Measurements from ENCODE around the gene GPR62.
A peak's percentile ranks its signal among the peaks of the same experiment; 100 is the strongest.
"Not testable (repeated sequence)": the region's sequence is repeated elsewhere in the genome, so short reads cannot be mapped to it uniquely, and the experiment has no call there.

The GPR62 gene

DNA sequence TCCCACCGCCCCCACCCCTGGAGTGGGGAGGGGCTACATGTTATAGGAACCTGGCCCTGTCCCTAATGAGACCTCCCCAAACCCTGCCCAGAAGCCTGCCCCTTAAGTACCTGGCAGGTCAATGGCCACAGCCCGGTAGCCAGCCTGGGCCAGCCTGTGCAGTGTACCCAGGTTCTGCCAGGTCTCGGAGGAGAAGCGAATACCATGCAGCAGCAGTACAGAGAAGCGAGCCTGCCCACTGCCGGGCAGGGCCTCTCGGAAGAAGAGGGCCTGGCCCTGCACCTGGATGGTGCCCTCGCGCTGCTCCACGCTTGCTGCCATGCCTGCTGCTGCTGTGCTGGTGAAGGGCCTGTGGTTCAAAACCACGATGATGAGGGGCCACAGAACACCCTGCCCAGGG, 16.2 kb downstream of the GPR62 start:
- no peak for DNase-seq

DNA sequence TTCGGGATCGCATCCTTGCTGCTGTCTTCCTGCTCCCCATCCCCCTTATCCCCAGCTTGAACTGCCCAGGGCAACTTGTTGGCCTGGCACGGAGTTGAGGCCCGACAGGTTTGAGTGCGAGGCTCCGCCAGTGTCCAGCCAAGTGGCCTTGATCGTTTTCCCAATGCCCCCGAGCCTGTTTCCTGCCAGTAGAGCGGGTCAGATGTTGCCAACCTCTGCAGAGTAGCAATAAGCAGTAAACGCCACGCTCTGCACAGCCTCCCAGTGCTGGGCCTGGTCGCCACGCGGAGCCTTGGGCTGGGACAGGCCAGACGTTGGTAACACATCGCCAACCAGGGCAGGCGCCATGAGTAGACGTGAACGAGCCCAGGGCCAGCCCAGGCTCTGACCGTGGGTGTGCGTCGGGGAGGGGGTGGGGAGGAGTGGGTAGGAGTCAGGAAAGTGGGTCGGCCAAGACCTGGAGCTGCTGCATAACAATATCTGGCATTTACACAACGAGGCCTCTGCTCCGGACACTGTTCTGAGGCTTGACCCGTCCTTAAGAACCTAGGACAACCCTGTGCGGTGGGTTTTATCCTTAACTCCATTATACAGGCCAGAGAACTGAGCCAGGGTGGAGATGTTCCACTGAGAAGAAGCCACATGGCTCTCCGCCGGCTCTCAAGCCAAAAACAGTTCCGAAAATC, 19.2 kb downstream of the GPR62 start:
- no peak for DNase-seq

DNA sequence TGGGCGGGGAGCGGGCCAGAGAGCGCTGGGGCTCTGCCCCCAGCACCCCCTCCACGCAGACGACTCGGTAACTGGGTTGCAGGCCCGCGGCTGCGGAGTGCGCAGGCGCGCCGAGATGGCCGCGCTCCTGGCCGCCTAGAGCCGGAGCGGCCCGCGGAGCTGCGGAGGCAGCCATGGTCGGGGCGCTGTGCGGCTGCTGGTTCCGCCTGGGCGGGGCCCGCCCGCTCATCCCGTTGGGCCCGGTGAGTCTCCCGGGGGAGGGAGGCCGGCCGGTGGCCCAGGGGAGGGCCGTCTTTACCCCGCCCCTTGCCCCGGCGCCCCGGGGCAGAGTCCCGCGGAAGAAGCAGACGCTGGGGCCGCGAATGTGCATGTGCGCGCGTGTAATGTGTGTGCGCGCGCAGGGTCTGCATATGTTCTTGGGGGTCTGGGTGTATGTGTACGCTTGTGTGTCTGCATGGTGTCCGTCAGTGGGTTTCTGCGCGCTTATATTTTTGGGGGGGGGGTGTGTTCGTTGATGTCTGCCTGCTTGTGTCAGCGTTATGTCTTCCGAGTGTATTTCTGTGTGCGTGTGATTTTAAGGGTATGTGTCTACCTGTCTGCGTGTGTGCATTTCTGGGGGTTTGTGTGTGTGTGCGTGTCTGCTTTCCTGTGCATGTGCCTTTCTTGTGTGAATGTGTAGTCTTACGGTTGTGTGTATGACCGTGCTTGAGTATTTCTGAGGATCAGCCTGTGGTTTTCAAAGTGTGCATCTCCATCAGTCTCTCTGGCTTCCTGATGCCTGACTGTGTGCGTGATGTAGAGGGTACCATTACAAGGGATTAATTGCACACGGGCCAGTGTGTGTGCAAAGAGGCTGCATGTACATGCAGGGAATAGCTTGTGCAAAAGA, 20.0 kb downstream of the GPR62 start, which contains the start of gene ABHD14A:
TSS of gene ABHD14A (plus strand) at position 102 of the 889 bp plus-strand sequence. CDS start at position 174, 72 bp downstream.
- peak; percentile 56 for DNase-seq

DNA sequence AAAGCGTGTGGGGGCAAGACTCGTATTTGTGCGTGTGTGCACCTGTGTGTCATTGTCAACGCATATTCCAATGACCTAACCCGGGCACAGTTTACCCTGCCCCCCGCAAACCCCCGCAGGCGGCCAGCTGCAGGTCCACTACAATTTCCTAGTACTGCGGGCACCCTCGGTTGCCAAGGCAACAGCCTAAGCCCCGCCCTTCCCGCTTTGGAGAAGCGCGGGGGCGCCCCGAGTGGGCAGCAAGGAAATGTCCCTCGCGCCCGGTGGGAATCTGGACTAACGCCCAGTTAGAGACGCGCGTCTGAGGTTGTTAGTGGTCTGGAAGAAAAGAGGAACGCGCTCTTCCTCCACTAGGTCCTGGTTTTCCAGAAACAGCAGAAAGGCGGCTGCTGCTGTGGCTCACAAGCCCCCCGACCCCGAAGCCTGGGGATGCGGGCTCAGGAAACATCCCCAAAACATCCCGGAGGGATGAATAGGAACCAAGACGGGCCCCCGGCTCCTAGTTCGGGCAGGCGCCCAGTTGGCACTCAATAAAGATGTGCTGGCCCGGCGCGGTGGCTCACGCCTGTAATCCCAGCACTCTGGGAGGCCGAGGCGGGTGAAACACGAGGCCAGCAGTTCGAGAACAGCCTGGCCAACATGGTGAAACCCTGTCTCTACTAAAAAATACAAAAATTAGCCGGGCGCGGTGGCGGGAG, 20.8 kb downstream of the GPR62 start:
- DNase-seq, result peak; percentile 78

DNA sequence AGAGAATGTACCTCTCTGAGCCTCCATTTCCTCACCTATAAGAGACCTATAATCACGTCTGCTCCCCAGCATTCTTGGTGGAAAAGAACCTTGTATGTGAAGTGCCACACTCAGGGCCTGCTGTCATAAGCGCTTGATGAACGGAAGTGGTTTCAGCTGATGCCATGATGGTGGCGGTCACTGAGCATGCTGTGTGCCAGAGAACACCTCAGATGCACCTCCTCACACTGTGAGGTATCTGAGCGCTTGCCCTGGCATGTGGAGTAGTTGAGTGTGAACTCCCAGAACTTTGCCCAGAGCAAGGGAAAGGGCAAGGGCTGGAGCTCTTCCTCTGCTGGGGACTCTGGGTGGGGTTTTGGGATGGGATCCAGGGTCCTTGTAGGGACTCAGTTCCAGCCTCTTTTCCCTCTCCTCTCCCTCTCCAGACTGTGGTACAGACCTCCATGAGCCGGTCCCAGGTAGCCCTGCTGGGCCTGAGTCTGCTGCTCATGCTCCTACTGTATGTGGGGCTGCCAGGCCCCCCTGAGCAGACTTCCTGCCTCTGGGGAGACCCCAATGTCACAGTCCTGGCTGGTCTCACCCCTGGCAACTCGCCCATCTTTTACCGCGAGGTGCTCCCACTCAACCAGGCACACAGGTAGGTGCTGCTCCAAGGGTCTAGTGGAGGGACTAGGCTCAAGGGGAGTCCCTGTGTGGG, 22.4 kb downstream of the GPR62 start:
- DNase-seq, result no peak

DNA sequence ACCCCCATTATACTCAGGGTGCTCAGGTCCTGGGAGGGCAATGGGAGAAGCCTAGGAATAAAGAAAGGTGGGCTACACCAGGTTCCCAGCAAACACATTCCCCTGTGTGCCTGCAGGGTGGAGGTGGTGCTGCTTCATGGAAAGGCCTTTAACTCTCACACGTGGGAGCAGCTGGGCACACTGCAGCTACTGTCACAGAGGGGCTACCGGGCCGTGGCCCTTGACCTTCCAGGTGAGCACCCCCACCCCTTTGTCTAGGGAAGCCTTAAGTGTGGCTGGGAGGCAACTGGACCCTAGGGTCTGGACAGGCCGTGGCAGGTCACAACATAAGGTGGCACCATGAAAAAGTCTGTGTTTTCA, 22.9 kb downstream of the GPR62 start:
- DNase-seq, result no peak

DNA sequence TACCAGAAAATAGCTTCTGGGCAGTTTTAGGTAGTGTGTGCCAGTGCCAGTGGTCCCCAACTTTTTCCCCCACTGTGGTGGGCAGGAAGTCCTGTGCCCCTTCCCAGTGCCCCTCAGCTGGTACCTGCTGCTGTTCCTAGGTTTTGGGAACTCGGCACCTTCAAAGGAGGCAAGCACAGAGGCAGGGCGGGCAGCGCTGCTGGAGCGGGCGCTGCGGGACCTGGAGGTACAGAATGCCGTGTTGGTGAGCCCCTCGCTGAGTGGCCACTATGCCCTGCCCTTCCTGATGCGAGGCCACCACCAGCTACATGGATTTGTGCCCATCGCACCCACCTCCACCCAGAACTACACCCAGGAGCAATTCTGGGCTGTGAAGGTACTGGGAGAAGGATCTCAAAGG, 25.1 kb downstream of the GPR62 start:
- no peak for DNase-seq

DNA sequence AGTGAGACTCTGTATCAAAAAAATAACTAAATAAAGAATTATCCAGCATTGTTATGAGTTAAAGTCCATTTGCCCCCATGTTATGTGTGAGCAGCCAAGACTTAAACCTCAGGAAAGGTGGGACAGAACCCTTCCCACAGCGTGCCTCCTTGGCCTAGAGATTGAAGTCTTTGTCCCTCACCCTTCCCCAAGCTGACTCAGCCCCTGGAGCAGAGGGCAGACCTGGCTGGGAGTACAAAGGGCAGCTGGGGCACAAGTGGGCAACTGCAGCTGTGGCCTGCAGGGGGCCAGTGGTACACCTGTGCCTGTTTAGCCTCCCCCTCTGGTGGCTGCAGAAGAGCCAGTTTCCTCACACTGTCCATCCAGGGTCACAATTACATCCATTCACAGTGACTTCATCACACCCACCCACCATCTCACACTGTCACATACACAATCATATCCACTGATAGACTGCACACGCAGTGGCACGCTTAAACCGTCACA, 27.2 kb downstream of the GPR62 start:
- peak; percentile 38 for DNase-seq

DNA sequence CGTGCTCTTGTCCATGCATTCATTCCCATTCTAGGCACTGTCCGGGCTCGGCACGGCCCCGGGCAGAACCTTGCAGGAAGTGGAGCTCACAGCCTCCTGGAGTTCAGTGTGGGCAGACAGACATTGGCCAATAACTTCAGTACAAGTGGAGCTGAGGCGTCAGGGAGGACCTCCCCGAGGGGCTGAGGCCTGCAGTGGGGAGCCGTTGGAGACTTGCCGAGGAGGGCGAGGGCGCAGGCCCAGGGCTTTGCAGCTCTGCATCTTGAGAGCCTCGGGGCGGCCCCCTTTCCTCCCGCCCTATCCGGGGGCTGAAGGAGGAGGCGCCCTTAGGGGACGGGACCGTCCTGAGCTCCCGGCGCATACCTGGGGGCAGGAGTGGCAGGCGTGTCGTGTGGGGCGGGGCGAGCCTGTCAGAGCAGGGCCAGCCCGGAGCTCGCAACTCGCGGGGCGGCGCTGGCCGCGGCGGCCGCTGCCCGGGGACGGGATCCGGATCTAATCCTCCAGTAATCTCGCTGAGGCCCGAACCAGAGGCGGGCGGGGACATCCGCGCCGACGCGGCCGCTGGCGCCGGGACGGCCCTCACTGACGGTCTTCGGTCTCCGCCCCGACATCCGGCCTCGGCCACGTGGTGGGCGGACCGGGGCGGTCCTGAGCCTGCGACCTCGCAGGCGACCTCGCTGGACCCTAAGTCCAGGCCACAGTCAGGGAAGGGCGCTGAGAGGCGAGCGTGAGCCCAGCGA, 27.8 kb downstream of the GPR62 start, which contains the start of gene ACY1:
TSS of gene ACY1 (plus strand) at position 698 of the 740 bp plus-strand sequence. CDS start 530 bp downstream, outside the sequence.
- no peak for DNase-seq

DNA sequence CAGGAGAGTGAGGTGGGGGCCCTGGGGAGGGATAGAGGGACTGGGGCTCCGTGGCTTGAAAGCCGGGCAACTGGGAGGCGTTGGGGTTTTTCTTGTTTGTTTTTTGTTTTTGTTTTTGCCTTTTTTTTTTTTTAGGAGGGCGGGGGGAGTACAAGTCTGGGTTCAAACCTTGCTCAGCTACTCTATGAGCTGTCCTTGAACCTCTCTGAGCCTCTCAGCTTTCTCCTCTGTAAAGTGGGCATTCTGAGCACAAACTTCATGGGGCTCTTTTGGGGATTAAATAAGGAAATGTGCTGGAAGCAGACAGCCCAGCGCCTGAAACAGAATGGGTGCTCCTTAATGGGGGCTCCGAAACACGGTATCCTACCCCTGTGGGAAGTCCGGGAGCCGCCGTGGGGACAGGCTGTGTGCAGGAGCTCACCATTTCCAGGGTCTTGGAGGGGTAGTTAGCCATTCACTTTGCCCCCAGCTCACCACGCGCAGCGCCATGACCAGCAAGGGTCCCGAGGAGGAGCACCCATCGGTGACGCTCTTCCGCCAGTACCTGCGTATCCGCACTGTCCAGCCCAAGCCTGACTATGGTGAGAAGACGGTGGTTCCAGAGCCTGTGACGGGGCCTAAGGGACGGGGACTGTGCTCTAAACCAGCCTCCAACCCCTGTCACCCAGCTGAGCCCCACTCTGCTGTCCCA, 28.5 kb downstream of the GPR62 start:
- no peak for DNase-seq

DNA sequence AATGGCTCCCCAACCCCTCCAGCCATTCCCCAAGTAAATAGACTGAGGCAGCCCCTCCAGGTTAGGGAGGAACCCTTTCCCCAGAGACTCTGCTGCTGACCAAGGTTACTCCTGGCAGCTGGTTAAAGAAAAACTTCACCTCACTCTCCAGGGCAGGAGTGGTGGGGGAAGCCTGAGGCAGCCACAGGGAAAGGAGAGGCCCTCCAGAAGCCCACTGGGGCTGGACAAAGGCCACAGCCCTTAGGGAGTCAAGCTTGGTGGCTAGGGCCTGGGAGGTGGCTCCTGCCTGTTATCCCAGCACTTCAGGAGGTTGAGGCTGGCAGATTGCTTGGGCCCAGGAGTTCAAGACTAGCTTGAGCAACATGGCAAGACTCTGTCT, 29.1 kb downstream of the GPR62 start:
- DNase-seq, result no peak

DNA sequence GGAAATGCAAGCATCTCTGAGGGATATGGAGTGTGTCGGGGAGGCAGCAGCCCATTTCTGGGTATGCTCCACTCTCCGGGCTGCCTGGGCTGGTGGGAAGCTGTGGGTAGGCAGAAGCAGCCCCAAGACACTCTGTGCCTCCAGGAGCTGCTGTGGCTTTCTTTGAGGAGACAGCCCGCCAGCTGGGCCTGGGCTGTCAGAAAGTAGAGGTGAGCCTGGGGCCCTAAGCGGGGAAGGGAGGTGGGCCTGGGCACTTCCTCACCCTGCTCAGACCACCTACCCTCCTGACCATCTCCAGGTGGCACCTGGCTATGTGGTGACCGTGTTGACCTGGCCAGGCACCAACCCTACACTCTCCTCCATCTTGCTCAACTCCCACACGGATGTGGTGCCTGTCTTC, 29.9 kb downstream of the GPR62 start:
- no peak for DNase-seq

DNA sequence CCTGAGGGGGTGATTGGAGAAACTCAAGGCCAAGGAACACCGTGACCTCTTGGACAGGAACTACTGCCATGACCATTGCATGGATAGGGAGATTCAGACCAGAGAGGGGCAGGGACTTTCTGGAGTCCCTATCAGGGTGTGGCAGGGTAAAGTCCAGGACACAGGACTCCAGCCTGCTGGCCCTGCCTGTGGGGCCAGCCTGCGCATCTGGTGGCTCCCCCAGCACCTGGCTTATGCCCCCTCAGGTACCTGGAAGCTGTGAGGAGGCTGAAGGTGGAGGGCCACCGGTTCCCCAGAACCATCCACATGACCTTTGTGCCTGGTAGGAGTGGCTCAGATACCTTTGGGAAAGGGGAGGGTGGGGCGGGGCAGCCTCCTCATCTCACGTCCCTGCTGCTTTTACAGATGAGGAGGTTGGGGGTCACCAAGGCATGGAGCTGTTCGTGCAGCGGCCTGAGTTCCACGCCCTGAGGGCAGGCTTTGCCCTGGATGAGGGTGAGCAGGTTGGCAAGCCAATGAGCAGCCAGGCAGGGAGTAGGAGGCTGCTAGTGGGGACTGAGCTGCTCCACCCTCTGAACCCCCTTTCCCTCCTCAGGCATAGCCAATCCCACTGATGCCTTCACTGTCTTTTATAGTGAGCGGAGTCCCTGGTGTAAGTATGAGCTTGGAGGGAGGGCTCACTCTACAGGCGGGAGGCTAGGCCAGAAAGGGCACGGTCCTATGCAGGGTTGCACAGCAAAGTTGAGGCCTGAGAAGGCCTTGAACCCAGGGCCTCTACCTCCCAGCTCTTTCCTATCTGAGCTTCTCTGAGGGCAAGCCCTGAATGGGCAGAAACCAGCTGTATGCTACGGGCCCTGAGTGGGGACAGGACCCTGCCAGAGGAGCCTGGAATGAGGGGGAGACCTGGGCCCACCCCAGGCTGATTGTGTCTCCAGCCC, 31.1 kb downstream of the GPR62 start:
- DNase-seq, result no peak

DNA sequence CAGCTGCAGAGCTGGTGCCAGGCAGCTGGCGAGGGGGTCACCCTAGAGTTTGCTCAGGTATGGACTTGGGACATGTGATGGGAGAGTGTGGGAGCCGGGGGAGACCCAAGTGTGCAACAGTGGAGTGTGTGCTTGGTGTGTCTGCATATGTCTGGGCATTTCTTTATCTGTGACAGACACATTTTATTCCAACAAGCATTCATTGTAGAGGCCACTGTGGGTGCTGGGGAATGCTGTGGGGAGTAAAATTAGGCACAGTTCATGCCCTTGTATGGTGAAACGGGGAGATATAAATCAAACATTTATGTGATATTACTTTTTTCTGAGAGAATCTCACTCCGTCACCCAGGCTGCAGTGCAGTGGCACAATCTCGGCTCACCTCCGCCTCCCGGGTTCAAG, 32.4 kb downstream of the GPR62 start:
- DNase-seq, result no peak

DNA sequence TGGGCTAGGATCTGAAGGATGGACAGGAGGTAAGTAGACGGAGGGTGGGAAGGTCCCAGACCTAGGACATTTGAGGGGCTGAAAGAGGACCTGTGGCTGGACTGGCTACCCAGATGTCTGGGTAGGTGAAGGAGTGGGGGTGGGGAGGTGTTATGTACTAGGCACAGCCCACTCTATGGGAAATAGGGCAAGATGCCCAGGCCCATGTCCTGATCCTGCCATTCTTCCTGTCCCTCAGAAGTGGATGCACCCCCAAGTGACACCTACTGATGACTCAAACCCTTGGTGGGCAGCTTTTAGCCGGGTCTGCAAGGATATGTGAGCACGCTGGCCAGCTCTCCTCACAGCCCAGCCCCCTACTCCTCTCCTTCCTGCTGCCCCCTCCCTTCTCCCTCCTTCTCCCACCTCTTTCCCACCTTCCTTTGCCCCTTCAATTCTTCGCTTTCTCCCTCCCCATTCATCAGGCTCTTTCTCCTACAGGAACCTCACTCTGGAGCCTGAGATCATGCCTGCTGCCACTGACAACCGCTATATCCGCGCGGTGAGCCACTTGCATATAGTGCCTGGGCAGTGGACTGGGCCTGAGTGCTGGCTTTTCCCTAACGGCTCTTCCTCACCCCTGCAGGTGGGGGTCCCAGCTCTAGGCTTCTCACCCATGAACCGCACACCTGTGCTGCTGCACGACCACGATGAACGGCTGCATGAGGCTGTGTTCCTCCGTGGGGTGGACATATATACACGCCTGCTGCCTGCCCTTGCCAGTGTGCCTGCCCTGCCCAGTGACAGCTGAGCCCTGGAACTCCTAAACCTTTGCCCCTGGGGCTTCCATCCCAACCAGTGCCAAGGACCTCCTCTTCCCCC, 33.3 kb downstream of the GPR62 start:
- DNase-seq, result no peak

DNA sequence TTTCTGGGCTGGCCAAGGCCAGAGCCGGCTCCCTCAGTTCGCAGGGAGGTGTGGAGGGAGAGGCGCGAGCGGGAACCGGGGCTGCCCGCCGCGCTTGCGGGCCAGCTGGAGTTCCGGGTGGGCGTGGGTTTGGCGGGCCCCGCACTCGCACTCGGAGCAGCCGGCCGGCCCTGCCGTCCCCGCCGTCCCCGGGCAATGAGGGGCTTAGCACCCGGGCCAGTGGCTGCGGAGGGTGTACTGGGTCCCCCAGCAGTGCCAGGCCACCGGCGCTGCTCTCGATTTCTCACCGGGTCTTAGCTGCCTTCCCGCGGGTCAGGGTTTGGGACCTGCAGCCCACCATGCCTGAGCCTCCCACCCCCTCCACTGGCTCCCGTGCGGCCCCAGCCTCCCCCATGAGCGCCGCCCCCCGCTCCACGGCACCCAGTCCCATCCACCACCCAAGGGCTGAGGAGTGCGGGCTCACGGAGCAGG, 35.4 kb downstream of the GPR62 start:
- not testable (repeated sequence) for DNase-seq

DNA sequence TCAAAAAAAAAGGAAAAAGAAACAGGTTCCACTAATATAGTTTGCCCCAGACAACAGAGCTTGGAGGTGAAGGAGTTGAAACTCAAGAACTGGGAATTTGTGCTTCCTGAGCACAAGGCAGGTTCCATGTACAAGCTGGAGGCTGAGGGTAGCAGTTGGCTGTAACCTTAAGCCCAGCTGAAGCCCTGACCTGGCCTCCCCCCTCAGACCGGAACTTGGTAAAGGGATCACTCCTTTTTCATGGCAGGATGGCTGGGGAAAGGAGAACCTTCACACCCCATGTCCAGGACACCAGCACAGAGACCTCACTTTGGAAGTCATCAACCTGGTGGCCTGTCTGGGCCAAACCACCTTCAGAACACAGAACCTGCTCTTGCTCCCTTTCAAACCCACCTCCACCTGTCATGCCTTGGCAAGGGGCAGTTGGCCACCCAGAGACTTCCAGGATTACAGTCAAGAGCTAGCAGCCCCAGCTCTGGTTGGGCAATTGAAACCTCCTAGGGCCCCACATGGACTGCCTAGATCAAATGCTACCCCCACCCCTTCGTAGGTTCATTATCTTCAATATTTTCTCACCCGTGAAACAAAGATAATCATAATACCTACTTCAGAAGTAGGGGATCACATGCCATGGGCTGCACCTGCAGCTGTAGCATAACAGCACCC, 37.0 kb downstream of the GPR62 start:
- no peak for DNase-seq

DNA sequence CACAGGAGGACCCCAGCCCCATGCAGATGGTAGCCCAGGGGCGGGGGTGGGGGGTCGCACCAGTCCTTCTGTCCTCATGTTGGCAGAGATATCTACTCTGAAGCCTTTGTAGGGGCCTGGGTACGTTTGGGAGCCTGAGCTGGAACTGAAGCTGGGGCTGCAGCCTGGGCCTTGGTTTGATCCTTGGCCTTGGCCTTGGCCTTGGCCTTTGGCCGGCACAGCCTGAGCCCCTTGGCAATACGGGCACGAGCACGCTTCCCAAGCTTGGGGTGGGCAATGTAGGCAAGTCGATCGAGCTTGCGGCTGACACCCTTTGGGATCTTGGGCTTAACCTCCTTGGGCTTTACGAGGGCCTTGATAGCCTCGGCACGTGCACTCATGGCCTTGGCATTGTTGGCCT, 38.5 kb downstream of the GPR62 start:
- DNase-seq, result not testable (repeated sequence)

Measured in NCI-H1092 treated with DMSO at 0.1 percent for 48 hours (cell line).